ENCODE data around the gene PARVB. TPM values are rescaled to one million over a fixed set of nuclear protein-coding genes. Genes with fewer than 3 reads are reported as not detected.

Gene PARVB
- total RNA-seq, 4 donors from 2014 or later = 59.5 to 82.0 (median 61.2) TPM

GRCh38 chr22:44184006-44184405, 159.9 kb downstream of the PARVB start:
- ATAC-seq (ENCODE audit: low FRiP score) (no peak), DNase-seq (ENCODE audit: low spot score) (no peak)
- TF ChIP-seq CTCF (IDR thresholded peaks at IDR 0.05) = no peak

- no peak for TF ChIP-seq CTCF (IDR thresholded peaks at IDR 0.05)
- ATAC-seq (ENCODE audit: low FRiP score) = no peak
- no peak for DNase-seq (ENCODE audit: low spot score)
These were observed 161.4 kb downstream of the PARVB start for GRCh38 chr22:44185237-44186120.

GRCh38 chr22:44186121-44186510, 162.0 kb downstream of the PARVB start:
- ATAC-seq (ENCODE audit: low FRiP score) = no peak
- no peak for TF ChIP-seq CTCF (IDR thresholded peaks at IDR 0.05)
- no peak for DNase-seq (ENCODE audit: low spot score)

GRCh38 chr22:44186737-44187136, 162.6 kb downstream of the PARVB start:
- TF ChIP-seq CTCF (IDR thresholded peaks at IDR 0.05) = no peak
- no peak for ATAC-seq (ENCODE audit: low FRiP score)
- no peak for DNase-seq (ENCODE audit: low spot score)

- no peak for ATAC-seq (ENCODE audit: low FRiP score)
- no peak for TF ChIP-seq CTCF (IDR thresholded peaks at IDR 0.05)
- DNase-seq (ENCODE audit: low spot score) = no peak
These were observed 163.6 kb downstream of the PARVB start for GRCh38 chr22:44187652-44188230.

GRCh38 chr22:44188316-44188715, 164.2 kb downstream of the PARVB start:
- DNase-seq (ENCODE audit: low spot score) (no peak), ATAC-seq (ENCODE audit: low FRiP score) (no peak)
- TF ChIP-seq CTCF (IDR thresholded peaks at IDR 0.05) = no peak

Data from omental fat pad (tissue), 4 donors.